ENCODE data around the gene PPP1R12C. TPM values are rescaled to one million over a fixed set of nuclear protein-coding genes. Genes with fewer than 3 reads are reported as not detected.
A peak's percentile ranks its signal among the peaks of the same experiment; 100 is the strongest.

Gene PPP1R12C
- polyA plus RNA-seq, 4 donors: 56.8 to 120 (median 69.6) TPM

GRCh38 chr19:55092423-55093318, 24.8 kb downstream of the PPP1R12C start:
- DNase-seq (ENCODE audit: low read depth in 4 of 4, low spot score in 3 of 4): no peak

DNA sequence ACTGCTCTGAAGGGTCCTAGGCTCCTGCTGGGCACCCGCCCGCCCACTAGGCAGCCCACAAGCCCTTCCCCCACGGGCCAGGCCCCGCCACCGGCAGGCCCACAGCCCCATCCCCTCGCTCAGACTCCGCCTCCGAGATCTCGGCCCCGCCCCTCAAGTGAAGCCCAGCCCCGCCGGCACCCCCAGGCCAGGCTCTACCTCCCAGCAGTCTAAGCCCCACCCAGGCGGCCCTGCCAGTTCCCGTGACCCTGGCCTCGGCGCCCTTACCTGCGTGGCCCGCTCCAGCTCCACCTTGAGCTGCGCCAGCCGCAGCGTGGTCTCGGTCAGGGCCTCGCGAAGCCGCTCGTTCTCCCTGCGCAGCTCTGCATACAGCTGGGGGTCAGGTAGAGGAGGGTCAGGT, 25.5 kb downstream of the PPP1R12C start:
- no peak for DNase-seq (ENCODE audit: low read depth in 4 of 4, low spot score in 3 of 4)

DNA sequence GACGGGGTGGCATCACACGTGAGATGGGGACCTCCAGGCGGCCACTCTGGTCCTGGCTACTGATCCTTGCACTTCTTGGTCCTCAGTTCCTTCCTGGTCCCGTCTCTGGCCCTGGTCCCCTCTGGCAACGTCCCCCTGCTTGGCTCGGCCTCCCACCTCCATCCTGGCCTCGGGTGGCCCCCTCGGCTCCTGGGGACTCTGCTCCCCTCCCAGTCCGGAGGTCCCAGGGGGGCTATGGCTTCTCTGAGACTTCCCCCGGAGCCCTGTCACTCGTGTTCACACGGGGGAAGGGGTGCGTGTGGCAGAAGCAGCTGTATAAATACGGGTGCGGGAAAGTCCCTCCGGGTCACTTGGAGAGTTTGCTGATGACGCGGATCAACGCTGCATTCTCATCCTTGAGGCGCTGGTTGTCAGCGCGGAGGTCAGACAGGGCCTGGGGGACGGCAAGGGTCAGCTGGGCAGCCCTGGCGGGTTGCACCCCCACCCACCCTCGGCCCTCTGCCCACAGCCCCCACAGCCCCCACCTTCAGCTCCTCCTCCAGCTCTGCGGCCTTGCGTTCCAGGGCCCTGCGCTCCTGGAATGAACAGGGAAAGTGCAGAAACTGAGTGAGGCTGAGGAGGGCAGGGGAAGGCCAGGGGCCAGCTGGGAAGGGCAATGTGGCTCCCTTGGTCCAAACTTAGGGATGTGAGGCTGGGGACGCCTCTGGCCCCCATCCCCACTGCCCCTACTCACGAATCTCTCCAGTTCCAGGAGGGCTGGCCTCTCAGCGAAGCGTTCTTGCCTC, 26.1 kb downstream of the PPP1R12C start:
- no peak for DNase-seq (ENCODE audit: low read depth in 4 of 4, low spot score in 3 of 4)

GRCh38 chr19:55090564-55090963, 26.9 kb downstream of the PPP1R12C start:
- DNase-seq (ENCODE audit: low read depth in 4 of 4, low spot score in 3 of 4): no peak

DNA sequence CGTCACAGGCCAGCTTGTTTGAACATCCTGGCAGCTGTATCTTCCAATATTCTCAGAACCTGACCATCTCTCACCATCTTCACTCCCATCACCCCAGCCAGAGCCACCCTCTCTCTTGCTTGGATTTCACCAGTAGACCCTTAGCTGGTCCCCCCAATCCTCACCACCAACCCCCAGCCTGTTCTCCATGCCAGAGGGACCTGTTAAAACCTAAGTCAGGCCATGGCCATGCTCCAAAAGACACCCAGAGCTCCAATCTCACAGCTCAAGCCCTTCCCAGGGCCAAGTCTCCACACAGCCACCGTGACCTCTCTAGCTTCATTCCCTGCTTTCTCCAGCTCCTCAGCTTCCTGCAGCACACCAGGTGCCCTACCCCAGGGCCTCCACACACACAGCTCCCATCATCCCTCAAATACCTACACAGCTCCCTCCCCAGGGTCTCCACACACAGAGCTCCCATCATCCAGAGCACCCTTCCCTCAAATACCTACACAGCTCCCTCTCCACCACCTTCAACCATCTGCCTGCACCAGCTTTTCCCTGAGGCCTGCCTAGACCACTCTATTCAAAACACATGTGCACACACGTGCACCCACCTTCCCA, 28.0 kb downstream of the PPP1R12C start:
- DNase-seq (ENCODE audit: low read depth in 4 of 4, low spot score in 3 of 4): no peak

DNA sequence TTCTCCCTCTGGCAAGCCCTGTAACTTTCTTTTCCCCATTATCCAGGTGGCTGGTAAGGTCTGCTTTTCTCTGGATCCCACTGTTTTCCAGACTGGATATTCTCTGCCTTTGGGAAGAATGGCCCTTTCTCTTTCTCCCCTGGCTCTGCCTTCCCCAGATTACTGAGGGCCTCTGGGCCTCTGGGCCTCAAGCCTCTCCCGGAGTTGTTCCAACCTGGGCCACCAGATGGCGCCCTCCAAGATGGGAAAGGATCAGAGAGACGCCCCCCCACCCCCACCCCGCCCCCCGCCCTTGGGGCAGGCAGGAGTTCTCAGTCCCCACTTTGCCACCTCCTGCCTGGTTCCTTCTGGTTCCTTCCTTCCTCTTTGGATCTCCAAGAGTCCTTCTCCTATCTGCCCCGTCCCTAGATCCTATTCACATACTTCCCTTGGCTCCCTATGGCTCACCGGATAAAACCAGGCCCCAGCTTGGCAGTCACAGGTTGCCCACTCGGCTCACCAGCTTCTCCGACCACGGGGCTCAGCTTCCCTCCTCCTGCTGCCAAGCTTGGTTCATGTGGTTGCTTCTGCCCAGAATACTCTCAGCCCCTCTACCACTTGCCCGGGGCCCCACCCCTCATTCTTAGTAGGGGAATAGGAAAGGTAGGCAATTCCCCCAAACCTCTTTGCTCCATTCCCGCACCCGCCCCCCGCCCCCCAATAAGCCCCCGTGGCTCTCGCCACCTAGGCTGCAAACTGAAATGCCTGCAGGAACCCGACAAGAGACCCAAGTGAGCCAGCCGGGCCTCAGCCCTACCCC, 28.7 kb downstream of the PPP1R12C start:
- DNase-seq (ENCODE audit: low read depth in 4 of 4, low spot score in 3 of 4): no peak

- no peak for DNase-seq (ENCODE audit: low read depth in 4 of 4, low spot score in 3 of 4)
These were observed 29.4 kb downstream of the PPP1R12C start for GRCh38 chr19:55088021-55088451.

DNA sequence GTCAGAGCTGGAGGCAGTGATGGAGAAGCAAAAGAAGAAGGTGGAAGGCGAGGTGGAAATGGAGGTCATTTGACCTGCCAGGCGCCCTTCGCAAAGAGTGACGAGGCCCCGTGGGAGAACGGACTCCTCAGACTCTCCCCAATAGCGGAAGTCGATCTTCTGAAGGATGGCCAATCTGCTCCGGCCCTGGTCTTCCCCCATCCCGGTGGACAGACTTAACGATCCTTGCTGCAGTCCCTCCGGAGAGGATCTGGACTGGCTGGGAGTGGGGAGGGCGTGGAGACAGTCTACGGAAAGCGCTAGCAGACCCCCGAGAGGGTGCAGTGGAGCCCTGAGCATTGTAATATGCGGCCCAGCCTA, 29.9 kb downstream of the PPP1R12C start:
- no peak for DNase-seq (ENCODE audit: low read depth in 4 of 4, low spot score in 3 of 4)

- peak in 3 of 4 donors; percentile 71 to 82 (median 80) for DNase-seq (ENCODE audit: low read depth in 4 of 4, low spot score in 3 of 4)
These were observed 30.5 kb downstream of the PPP1R12C start for GRCh38 chr19:55086730-55087541.

- no peak for DNase-seq (ENCODE audit: low read depth in 4 of 4, low spot score in 3 of 4)
These were observed 31.3 kb downstream of the PPP1R12C start for GRCh38 chr19:55085923-55086715.

DNA sequence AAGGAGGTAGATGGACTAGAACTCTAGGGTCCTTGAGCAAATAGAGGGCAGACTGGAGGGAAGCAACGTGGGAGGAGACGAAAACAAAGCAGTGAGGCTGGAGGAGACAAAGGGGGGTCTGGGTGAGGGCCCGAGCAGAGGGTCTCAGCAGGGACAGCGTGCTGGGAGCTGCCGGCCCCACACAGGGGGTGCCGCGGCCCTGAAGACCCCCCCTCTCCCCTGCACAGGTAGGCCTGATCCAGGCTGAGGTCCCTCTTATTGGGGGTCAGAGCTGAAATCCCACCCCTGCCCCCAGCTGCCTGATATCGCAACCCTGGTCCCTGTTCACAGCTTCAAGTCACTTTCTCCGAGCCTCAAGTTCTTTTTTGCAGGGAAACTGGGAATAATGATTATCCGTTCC, 33.0 kb downstream of the PPP1R12C start:
- no peak for DNase-seq (ENCODE audit: low read depth in 4 of 4, low spot score in 3 of 4)

- DNase-seq (ENCODE audit: low read depth in 4 of 4, low spot score in 3 of 4): no peak
These were observed 34.2 kb downstream of the PPP1R12C start for GRCh38 chr19:55083004-55083850.

GRCh38 chr19:55082020-55082851, 35.2 kb downstream of the PPP1R12C start:
- DNase-seq (ENCODE audit: low read depth in 4 of 4, low spot score in 3 of 4): no peak

DNA sequence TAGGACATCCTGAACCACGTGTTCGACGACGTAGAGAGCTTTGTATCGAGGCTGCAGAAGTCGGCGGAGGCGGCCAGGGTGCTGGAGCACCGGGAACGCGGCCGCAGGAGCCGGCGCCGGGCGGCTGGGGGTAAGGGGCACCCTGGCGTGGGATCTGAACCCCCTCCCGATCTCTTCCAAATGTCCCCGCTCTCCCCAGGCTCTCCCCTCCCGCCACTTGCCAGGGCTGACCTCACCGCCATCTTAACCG, 35.7 kb downstream of the PPP1R12C start:
- DNase-seq (ENCODE audit: low read depth in 4 of 4, low spot score in 3 of 4): no peak

GRCh38 chr19:55080968-55081769, 36.3 kb downstream of the PPP1R12C start:
- no peak for DNase-seq (ENCODE audit: low read depth in 4 of 4, low spot score in 3 of 4)

- no peak for DNase-seq (ENCODE audit: low read depth in 4 of 4, low spot score in 3 of 4)
These were observed 37.1 kb downstream of the PPP1R12C start for GRCh38 chr19:55080121-55080967.

Data from left renal pelvis (tissue), 4 donors.